ENCODE measurements around the gene MBLAC2.

The MBLAC2 gene

DNA sequence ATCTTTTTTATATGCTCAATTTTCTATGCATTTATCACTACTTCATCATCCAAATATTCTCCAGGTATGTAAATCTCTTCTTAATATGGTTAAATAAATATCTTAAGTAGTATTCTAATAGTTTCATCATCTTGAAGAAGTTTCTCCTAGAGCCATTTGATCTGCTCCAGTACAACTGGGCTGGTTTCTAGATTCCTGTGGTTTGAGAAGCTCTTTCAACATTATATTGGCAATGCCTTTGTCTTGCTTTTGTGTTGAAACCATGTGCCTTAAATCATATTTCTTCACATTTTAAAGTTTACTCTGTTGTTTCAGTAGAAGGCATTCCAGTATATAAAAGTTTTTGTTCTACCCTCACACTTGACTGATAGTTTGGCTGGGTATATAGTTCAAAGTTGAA lies 27.6 kb downstream of the MBLAC2 start:
- no peak for DNase-seq

- no peak for DNase-seq
These were observed 33.9 kb downstream of the MBLAC2 start for GRCh38 chr5:90440644-90441043.

- peak; percentile 48 for DNase-seq
These were observed 36.5 kb downstream of the MBLAC2 start for GRCh38 chr5:90438100-90438499.

GRCh38 chr5:90437663-90438062 lies 36.9 kb downstream of the MBLAC2 start:
- no peak for DNase-seq

GRCh38 chr5:90434116-90434714 lies 40.4 kb downstream of the MBLAC2 start:
- no peak for DNase-seq

DNA sequence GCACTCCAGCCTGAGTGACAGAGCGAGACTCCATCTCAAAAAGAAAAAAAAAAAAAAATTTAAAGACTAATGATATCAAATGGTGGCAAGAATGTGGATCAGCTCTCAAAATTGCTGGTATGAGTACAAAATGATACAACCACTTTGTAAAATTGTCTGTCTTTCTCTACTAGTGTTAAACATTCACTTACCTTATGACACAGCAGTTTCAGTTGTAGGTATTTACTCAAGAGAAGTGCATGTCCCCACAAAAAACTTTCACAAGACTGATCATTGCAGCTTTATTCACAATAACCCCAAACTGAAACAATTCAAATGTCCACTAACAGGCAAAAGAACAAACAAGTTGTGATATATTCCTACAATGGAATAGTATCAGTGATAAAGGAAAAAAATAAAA lies 50.3 kb downstream of the MBLAC2 start:
- no peak for DNase-seq

DNA sequence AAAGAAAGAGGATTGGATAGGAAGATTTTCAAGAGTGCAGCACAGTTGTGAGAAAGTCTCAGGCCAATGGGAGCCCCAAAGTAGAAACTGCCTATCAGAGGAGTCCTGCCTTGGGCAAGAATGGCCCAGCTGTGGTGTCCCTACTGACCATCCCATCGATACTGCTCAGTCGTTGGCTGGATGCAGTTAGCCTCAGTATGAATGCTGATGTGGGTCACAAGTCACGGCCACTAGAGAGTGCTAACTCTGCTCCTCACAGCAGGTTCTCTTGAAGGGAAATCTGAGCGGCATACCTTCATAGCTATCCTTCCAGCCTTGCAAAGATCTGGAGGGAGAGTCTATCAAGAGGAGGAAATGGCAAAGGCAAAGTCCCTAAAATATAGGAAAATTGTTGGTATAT lies 53.4 kb downstream of the MBLAC2 start:
- DNase-seq: no peak

DNA sequence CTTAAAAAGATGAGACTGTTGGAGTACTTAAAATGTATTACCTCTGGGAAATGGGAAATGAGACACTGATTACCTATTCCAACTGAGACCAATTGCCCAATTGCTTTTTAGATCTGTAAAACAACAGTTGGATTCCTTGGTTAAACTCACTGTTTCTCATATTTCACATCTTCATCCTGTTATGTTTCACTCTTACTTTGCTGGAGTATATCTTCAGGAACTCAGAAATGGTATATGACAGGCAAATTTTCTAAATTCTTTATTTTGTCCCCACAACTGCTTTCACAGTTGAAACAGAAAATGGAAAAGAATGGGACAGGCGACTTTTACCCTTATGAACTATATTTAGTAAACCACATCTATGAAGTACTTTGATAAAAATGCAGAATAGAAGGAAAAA lies 56.4 kb downstream of the MBLAC2 start:
- DNase-seq: no peak

- DNase-seq: peak; percentile 75
These were observed 64.3 kb downstream of the MBLAC2 start for GRCh38 chr5:90410178-90410762.

DNA sequence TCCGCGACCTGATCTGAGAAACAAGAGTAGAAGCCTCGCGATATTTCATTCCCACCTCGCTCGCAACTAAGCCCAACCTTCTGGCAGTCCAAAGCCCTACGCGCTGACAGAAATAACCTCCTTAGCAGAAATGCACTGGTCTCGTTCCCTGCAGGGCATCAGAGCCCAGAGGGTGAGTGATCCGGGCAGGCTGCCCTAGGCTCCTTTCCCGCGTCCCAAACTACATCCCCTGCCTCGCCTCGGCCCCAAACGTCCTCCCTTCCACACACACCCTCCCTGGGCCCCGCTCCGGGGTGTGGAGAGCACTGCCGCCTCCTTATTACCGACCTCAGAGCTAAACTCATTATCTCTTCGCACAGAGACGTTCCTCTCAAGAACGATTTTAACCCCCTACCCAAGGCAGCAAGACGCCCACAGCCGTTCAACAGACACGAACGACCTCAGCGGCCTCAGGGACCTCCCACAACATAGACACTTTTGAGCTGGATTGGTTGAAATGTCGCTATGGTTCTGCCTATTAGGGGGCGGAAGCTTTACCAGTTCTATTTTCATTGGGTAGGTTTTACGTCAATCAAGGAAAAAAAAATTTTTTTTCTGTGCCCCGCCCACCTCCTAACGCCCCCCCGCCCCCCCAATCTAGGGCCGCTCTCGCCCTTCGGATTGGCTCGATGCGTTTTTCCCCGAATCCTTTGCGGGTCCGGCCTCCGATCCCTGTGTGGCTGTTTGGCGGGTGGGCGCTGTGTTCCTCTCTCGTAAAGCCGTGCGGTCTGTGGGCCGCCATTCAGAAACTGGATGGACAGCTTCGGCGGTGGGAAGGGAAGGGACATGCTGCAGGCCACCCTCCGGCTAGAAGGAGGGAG lies 65.0 kb downstream of the MBLAC2 start, which contains the start of gene CETN3:
TSS of gene CETN3 (minus strand) at position 439 of the 860 bp plus-strand sequence. CDS start at position 344, 95 bp downstream.
- DNase-seq: peak; percentile 97

- DNase-seq: no peak
These were observed 65.8 kb downstream of the MBLAC2 start for GRCh38 chr5:90408571-90409317.
